ENCODE results near the gene TSPAN4. TPM values are rescaled to one million over a fixed set of nuclear protein-coding genes. Genes with fewer than 3 reads are reported as not detected.

Gene TSPAN4
- total RNA-seq, 1 donor from 2014 or later, result 2.3 TPM

GRCh38 chr11:798093-798713, 44.4 kb upstream of the TSPAN4 start, which contains the start of gene SLC25A22:
Gene SLC25A22 (minus strand): TSS chr11:798281. CDS start chr11:795006, 3,275 bp downstream.
- ChIA-PET POLR2A (interaction anchor here (1.0 to 3.8 kb wide), 5 partner anchors 11 to 49 kb away, joined by 3 to 37 read pairs (median 7); partner anchors contain the start of genes RPLP2 and TSPAN4), CTCF (no interaction called here)
- Mint-ChIP-seq H3K4me3 (peak within 1 kb of the TSS; percentile 93), H3K4me1 (peaks cover 22% of the 10 kb centered on the region), H3K27ac (peak within 1 kb of the TSS; percentile 86), H3K9me3 (no peaks in the 10 kb centered on the region), H3K36me3 (ENCODE audit: low read depth) (peaks cover 13% of the 10 kb centered on the region), H3K27me3 (no peaks in the 10 kb centered on the region)
- peak; percentile 77 for ATAC-seq (ENCODE audit: low read depth)
- peak; percentile 21 for TF ChIP-seq CTCF (IDR thresholded peaks at IDR 0.05)
- DNase-seq, result peak; percentile 95
- intact Hi-C loops (cut with micrococcal nuclease), result loop anchor here (1.0 to 5.0 kb wide), 5 partner anchors 21 to 724 kb away; partner anchors contain the start of gene CD151

- Mint-ChIP-seq H3K9me3 (no peaks in the 10 kb centered on the region), H3K27ac (no peak overlapping the region), H3K27me3 (no peaks in the 10 kb centered on the region), H3K4me3 (no peak overlapping the region), H3K4me1 (peaks cover 28% of the 10 kb centered on the region), H3K36me3 (ENCODE audit: low read depth) (peaks cover 4% of the 10 kb centered on the region)
- ATAC-seq (ENCODE audit: low read depth) (no peak), DNase-seq (no peak)
- ChIA-PET CTCF (no interaction called here), POLR2A (interaction anchor here (1.5 kb wide), 1 partner anchor 9 kb away, joined by 7 read pairs; the partner anchor contains the start of gene RPLP2)
- intact Hi-C loops (cut with micrococcal nuclease), result loop anchor here (5.0 kb wide), 2 partner anchors 33 to 723 kb away; partner anchors contain the start of gene CD151
- TF ChIP-seq CTCF (IDR thresholded peaks at IDR 0.05), result no peak
Measured at GRCh38 chr11:799641-800316, 42.9 kb upstream of the TSPAN4 start.

GRCh38 chr11:800473-800872, 42.2 kb upstream of the TSPAN4 start:
- ATAC-seq (ENCODE audit: low read depth) (no peak), DNase-seq (no peak)
- ChIA-PET CTCF (no interaction called here), POLR2A (no interaction called here)
- H3K4me1 Mint-ChIP-seq, result peaks cover 24% of the 10 kb centered on the region
- H3K36me3 Mint-ChIP-seq (ENCODE audit: low read depth), result peaks cover 4% of the 10 kb centered on the region
- intact Hi-C loops (cut with micrococcal nuclease), result no loop called here
- no peak overlapping the region for H3K27ac Mint-ChIP-seq
- H3K27me3 Mint-ChIP-seq, result no peaks in the 10 kb centered on the region
- no peaks in the 10 kb centered on the region for H3K9me3 Mint-ChIP-seq
- TF ChIP-seq CTCF (IDR thresholded peaks at IDR 0.05), result no peak
- H3K4me3 Mint-ChIP-seq, result no peak overlapping the region

- CTCF ChIA-PET, result no interaction called here
- H3K27ac Mint-ChIP-seq, result no peak overlapping the region
- DNase-seq (no peak), ATAC-seq (ENCODE audit: low read depth) (no peak)
- intact Hi-C loops (cut with micrococcal nuclease), result no loop called here
- H3K9me3 Mint-ChIP-seq, result no peaks in the 10 kb centered on the region
- H3K4me1 Mint-ChIP-seq, result peaks cover 22% of the 10 kb centered on the region
- H3K27me3 Mint-ChIP-seq, result no peaks in the 10 kb centered on the region
- H3K4me3 Mint-ChIP-seq, result no peak overlapping the region
- POLR2A ChIA-PET, result interaction anchor here (0.6 kb wide), 1 partner anchor 100 kb away, joined by 3 read pairs; no protein-coding TSS in a partner anchor
- peaks cover 2% of the 10 kb centered on the region for H3K36me3 Mint-ChIP-seq (ENCODE audit: low read depth)
- TF ChIP-seq CTCF (IDR thresholded peaks at IDR 0.05), result no peak
Measured at GRCh38 chr11:801097-801780, 41.4 kb upstream of the TSPAN4 start.
